ENCODE data around the gene NOP53. TPM values are rescaled to one million over a fixed set of nuclear protein-coding genes. Genes with fewer than 3 reads are reported as not detected.

The NOP53 gene
- total and polyA plus RNA-seq, 9 of the 15 experiments (the other 6 are each of a cell fraction or from before 2014, with no cell fraction given), result 6.5 to 274 (median 145) TPM

DNA sequence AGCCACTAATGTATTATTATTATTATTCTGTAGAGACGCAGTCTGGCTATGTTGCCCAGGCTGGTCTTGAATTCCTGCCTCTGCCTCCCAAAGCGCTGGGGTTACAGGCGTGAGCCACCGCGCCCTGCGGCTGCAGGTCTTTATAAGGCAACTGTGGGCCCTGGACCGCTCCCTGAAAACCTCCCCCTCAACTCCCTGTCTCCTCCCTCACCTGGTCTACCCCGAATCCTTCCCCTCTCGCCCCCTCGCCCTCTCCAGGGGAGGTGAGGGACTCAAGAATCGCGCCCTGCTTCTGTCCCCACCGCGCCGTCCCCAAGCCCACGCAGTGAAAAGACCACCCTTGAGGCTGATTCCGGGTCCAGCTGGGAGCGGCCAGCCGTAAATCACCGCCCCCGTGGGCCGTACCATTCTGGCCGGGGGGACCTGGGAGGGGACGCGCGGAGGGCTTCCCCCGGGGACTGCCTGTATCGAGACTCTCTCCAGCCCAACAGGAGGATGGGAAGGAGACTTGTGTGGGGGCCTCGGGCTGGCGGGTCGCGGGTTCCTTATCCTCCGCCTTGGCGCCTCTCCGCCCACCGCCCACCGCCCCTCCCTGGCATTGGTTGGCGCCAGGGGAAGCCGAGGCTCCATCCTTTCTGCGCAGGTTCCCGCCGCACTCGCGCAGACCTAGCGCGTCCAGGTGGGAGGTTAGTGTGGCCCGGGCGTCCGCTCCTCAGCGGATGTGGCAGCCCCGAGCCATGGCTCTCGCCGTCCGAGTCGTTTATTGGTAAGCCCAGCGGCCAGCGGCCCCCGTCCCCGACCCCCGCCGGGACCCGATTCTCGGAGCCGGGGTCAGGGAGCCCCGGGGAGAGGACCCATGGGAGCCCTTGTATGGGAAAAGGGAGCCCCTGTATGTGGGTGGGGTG, 33.0 kb downstream of the NOP53 start, which contains the start of gene SELENOW (continued):
- TF ChIP-seq, protein P1, sequence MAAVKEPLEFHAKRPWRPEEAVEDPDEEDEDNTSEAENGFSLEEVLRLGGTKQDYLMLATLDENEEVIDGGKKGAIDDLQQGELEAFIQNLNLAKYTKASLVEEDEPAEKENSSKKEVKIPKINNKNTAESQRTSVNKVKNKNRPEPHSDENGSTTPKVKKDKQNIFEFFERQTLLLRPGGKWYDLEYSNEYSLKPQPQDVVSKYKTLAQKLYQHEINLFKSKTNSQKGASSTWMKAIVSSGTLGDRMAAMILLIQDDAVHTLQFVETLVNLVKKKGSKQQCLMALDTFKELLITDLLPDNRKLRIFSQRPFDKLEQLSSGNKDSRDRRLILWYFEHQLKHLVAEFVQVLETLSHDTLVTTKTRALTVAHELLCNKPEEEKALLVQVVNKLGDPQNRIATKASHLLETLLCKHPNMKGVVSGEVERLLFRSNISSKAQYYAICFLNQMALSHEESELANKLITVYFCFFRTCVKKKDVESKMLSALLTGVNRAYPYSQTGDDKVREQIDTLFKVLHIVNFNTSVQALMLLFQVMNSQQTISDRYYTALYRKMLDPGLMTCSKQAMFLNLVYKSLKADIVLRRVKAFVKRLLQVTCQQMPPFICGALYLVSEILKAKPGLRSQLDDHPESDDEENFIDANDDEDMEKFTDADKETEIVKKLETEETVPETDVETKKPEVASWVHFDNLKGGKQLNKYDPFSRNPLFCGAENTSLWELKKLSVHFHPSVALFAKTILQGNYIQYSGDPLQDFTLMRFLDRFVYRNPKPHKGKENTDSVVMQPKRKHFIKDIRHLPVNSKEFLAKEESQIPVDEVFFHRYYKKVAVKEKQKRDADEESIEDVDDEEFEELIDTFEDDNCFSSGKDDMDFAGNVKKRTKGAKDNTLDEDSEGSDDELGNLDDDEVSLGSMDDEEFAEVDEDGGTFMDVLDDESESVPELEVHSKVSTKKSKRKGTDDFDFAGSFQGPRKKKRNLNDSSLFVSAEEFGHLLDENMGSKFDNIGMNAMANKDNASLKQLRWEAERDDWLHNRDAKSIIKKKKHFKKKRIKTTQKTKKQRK (IDR thresholded peaks at IDR 0.05; ENCODE audit: borderline replicate concordance, low read depth, low read length), result no peak
- TF ChIP-seq SNRNP70 (optimal IDR thresholded peaks at IDR 0.05; ENCODE audit: low read depth, low read length) (no peak), CBX5 (IDR thresholded peaks at IDR 0.05; ENCODE audit: borderline replicate concordance, low read depth) (no peak)
- TF ChIP-seq, protein P2, sequence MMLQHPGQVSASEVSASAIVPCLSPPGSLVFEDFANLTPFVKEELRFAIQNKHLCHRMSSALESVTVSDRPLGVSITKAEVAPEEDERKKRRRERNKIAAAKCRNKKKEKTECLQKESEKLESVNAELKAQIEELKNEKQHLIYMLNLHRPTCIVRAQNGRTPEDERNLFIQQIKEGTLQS (IDR thresholded peaks at IDR 0.05), result no peak; the same call in 1 of the 2 replicates
- TF ChIP-seq, protein P2 (CRISPR knock-in tag; conservative IDR thresholded peaks at IDR 0.05), result no peak
